ENCODE results near the gene TRANK1.

DNA sequence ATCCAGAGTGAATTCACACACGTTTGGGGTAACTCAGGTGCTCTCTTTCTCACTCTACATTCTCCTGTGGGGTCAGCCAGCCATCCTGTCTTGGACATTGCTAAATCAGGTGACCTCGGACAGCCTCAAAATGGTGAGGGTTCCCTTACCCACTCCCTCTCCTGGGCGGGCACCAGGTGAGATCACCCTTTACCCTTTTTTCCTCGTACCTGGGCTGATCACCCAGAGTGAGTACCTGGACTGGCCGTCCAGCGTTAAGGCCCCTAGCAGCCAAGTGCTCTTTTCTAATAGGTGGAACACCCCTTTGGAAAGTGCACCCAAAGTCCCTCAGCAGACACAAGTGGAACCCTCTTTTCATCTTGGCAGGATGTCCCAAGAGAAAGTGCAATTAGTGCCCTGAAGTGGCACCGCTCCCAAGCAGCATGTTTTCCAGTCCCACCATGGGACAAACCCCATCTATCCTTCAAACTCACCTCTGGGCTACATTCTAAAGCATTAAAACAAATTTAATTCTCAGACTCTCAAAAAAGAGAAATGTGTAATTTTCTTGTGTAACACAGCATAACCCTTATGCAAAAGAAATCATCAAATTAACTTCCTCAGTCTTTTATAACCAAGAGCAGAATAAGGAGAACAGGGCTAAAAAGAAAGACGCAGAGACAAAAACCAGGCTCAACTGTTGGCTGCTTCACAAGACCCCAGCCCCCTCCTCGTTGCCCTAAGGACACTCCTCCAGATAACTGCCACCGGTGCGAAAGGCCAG lies 20.7 kb downstream of the TRANK1 start:
- TF ChIP-seq, protein P1, sequence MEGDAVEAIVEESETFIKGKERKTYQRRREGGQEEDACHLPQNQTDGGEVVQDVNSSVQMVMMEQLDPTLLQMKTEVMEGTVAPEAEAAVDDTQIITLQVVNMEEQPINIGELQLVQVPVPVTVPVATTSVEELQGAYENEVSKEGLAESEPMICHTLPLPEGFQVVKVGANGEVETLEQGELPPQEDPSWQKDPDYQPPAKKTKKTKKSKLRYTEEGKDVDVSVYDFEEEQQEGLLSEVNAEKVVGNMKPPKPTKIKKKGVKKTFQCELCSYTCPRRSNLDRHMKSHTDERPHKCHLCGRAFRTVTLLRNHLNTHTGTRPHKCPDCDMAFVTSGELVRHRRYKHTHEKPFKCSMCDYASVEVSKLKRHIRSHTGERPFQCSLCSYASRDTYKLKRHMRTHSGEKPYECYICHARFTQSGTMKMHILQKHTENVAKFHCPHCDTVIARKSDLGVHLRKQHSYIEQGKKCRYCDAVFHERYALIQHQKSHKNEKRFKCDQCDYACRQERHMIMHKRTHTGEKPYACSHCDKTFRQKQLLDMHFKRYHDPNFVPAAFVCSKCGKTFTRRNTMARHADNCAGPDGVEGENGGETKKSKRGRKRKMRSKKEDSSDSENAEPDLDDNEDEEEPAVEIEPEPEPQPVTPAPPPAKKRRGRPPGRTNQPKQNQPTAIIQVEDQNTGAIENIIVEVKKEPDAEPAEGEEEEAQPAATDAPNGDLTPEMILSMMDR (IDR thresholded peaks at IDR 0.05 in 4 of 5, conservative IDR thresholded peaks at IDR 0.05 in 1 of 5) = no peak
- TF ChIP-seq POLR2A (IDR thresholded peaks at IDR 0.05) = no peak
